Fibroblast of gingiva (primary cell): ENCODE measurements around the gene CFAP57.
"Not testable (repeated sequence)": the region's sequence is repeated elsewhere in the genome, so short reads cannot be mapped to it uniquely, and the experiment has no call there.

Experiments used
- DNase-seq: peaks from one replicate; pipeline ENCODE4 v3.0.0-alpha.2; 2011; ENCODE audit warnings: low read depth

Gene CFAP57

DNA sequence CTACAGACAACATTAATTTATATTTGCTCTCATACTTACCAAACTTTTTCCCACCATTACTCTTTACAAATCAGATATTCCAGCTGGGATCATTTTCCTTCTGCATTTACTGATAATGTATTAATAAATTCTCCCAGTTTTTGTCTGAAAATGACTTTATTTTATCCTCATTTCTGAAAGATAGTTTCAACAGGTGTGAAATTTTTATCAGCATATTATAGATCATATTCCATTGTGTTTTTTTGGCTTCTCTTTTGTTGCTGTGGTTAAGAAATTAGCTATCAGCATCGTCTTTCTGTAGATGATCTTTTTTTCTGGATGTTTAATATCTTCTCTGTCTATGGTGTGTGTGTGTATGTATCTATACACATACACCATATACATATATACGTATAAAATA, 2.7 kb downstream of the CFAP57 start:
- DNase-seq, result no peak

DNA sequence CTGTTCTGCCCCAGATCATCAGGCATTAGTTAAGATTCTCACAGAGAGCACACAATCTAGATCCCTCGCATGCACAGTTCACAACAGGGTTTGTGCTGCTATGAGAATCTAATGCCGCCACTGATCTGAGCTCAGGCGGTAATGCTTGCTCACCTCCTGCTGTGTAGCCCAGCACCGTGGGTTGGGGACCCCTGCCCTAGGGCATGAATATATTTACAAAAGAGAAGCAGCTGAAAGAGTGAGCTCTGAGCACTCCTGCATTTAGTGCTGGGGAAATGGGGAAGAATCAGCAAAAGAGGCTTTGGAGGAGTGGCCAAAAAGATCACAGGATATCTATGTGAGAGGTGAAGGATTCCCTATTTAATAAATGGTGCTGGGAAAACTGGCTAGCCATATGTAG, 5.6 kb downstream of the CFAP57 start:
- DNase-seq, result no peak

DNA sequence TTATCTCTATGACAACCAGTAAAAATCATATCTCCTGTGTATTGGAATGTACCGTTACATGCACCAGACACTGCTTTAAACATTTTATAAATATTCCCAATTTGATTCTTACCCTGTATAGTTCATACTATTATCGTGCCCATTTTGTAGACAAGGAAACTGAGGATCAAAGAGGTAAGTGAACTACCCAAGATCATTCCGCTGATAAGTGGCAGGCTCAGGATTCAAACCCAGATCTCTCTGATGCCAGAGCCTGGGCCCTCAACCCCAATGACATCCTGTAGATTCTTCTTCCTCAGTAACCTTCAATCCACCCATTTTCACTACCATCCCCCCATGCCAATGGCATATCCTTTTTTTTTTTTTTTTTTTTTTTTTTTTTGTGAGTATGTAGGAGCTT, 12.3 kb downstream of the CFAP57 start:
- no peak for DNase-seq

DNA sequence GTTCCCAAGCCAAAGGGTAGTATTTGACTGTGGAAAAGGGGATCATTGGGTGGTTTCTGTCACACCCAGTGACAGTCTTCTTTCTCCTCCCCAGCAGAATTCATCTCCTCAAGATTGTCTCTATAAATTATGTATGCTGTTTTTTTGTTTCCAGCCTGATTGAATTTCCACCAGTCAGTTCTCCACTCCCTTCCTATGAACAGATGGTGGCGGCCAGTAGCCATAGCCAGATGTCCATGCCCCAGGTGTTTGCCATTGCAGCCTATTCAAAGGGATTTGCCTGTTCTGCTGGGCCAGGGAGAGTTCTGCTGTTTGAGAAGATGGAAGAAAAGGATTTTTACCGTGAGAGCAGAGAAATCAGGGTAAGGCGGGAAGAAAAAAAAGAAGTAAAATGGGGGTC, 12.9 kb downstream of the CFAP57 start:
- no peak for DNase-seq

DNA sequence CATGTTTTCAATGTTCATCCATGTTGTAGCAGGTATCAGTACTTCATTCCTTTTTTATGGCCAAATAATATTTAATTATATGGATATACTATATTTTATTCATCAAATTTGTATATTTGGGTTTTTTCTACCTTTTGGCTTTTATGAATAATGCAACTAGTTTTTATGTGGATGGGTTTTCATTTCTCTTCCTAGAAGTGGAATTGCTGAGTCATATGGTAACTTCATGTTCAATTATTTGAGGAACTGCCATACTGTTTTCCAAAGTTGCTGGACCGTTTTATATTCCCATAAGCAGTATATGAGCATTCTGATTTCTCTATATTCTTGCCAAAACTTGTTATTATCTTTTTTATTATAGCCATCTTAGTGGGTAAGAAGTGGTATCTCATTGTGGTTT, 16.0 kb downstream of the CFAP57 start:
- DNase-seq, result no peak

DNA sequence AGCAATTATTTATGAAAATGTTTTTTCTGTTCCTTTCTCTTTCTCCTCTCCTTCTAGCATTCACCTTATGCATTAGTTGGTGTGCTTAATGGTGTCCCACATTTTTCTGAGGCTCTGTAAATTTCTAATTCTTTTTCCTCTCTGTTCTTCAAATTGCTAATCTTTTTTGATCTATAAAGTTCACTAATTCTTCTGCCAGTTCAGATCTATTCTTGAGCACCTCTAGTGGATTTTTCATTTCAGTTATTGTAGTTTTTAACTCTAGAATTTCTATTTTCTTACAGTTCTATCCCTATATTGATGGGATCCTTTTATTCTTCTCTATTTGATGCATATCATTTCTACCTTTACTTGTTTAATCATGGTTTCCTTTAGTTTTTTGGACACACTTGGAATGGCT, 22.4 kb downstream of the CFAP57 start:
- no peak for DNase-seq

DNA sequence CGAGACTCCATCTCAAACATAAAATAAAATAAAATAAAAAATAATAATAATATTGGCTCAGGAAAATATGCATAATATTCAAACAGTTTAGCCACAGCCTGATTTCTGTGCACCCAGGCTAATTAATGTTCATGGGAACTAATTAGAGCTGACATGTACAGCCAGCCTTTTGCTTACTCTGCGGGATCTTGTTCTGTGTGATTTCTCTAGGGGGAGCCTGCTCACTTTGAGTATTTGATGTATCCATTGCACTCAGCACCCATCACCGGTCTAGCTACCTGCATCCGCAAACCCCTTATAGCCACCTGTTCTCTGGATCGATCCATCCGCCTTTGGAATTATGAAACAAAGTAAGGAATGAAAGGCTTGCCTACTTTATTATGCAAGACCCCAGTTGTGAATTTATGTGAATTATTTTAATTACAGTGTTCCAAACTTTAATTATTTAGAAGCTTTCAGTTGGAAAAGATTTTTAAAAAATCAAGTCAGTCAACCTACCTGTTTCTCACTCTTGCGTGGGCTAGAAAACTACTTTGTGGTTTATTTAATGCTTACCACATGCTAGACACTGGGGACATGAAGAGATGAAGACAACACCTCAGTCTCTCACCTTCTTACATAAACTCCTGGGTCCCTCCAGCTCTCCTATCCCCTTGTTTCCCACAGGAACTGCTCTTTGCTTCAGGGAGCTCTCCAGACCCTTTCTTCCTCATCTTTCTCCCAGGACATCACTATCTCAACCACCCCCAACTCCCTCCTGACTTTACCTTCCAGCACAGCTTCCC, 25.4 kb downstream of the CFAP57 start:
- DNase-seq, result no peak

DNA sequence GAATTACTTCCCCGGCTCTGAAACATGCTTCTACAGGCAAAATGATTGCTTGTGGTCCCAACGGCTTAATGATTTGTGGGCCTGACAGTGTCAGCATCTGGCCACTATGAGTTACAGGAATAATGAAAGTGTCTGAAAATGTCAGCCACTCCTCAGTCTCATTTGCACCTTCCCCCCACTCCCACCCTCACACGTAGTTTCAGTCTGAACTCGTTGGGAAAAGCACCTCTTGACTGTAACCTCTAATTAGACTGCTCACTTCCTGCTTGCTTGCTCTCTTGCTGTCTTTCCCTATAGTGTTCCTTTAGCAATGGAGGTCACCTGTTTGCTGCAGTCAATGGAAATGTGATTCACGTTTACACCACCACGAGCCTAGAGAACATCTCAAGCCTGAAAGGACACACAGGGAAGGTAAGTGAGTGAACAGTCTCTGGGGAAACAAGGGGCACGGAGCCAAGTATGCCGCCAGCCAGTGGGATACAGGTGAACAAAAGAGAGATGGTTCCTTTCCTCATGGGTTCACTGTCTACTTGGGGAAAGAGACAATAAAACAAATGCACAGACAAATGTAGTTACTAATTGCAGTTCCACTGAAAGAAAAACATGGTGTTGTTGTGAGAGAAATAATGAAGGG, 27.1 kb downstream of the CFAP57 start:
- no peak for DNase-seq

GRCh38 chr1:43203859-43204258, 31.7 kb downstream of the CFAP57 start:
- no peak for DNase-seq

DNA sequence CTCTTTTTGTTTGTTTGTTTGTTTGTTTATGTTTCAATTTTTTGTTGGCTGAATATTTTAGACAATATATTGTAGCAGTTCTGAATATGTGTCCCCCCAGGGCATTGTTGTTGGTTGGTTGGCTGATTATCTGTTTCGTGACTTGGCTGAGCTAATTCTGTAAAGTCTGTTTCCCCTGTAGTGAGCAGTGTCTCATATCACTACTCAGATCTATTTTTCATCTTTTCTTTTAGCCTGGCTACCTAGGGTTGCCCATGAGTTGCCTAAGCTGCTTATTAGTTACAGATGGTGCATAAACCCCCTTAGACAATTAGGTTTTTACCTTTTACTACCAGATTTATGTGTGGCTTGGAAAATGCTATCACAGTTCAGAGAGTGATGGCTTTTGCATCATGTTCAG, 32.3 kb downstream of the CFAP57 start:
- no peak for DNase-seq

GRCh38 chr1:43205671-43206070, 33.5 kb downstream of the CFAP57 start:
- no peak for DNase-seq

DNA sequence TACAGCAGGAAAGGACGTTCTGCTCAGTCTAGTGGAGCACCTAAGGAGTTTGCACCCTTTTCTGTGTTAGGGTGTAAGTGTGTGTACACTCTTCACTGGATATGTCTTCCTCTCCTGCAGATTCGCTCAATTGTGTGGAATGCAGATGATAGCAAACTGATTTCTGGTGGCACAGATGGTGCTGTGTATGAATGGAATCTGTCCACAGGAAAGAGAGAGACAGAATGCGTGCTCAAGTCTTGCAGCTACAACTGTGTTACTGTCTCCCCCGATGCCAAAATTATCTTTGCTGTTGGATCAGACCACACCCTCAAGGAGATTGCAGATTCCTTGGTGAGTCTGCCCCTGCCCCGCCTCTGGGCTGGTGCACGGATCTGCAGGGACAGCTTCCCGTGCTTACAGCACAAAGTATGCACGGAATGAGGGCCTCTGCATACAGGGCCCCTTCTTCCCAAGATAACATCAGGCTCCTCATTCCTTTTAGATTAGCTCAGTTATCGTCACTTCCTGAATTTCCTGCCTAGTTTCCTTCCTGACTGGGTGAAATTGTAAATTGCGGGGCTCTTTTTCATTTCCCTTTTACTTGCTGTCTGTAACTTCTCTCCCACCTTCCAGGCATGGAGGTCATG, 34.6 kb downstream of the CFAP57 start:
- peak; percentile 89 for DNase-seq

- no peak for DNase-seq
Measured at GRCh38 chr1:43207229-43207853, 35.2 kb downstream of the CFAP57 start.

DNA sequence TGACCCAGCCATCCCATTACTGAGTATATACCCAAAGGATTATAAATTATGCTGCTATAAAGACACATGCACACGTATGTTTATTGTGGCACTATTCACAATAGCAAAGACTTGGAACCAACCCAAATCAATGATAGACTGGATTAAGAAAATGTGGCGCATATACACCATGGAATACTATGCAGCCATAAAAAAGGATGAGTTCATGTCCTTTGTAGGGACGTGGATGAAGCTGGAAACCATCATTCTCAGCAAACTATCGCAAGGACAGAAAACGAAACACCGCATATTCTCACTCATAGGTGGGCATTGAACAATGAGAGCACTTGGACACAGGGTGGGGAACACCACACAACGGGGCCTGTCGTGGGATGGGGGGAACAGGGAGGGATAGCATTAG, 36.1 kb downstream of the CFAP57 start:
- not testable (repeated sequence) for DNase-seq

DNA sequence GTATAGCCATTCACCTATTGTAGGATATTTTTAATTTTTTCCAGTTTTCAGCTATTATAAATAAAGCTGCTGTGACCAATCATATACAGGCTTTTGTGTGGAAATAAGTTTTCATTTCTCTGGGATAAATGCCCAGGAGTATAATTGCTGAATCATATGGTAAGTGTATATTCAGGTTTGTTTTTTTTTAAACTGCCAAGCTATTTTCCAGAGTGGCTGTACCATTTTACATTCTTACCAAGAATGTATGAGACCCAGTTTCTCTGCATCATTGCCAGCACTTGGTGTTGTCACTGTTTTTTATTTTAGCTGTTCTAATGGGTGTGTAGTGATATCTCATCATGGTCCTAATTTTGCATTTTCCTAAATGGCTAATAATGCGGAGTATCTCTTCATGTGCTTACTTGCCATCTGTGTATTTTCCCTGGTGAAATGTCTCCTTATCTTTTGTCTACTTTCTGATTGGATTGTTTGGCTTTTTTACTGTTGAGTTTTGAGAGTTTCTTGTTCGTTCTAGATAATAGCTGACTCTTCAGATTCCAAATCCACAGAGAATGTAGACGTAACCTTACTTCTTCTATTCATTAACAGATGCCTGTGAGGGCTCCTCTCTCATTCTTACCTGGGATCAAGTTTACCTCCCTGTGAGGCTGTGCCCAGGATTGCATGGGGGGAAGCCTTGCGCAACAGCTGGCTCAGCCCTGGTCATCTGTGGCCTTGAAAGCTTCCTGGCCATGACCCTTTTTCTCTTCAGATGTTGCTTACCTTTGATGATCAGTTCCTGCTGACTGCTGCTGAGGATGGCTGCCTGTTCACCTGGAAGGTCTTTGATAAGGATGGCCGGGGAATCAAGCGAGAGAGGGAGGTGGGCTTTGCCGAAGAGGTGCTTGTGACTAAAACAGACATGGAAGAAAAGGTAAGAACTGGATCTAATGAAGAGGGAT, 42.6 kb downstream of the CFAP57 start:
- DNase-seq, result peak; percentile 71

DNA sequence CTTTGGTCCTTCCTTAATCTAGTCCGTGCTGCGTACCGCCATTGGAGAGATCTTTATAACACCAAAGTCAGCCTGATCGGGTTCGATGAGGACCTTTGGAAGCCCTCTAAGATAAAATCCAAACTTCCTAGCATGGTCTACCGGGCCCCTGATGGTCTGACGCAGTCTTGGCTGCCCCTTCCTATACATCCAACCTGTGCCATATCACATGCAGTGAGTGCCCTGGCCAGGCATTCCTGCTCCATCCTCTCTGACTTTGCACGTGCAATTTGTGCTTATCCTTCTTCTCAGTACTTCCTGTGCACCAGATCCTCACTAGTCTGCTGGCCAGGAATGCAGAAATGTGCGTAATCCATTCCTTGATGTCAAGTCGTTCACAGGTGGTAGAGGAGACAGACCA, 45.6 kb downstream of the CFAP57 start:
- no peak for DNase-seq

DNA sequence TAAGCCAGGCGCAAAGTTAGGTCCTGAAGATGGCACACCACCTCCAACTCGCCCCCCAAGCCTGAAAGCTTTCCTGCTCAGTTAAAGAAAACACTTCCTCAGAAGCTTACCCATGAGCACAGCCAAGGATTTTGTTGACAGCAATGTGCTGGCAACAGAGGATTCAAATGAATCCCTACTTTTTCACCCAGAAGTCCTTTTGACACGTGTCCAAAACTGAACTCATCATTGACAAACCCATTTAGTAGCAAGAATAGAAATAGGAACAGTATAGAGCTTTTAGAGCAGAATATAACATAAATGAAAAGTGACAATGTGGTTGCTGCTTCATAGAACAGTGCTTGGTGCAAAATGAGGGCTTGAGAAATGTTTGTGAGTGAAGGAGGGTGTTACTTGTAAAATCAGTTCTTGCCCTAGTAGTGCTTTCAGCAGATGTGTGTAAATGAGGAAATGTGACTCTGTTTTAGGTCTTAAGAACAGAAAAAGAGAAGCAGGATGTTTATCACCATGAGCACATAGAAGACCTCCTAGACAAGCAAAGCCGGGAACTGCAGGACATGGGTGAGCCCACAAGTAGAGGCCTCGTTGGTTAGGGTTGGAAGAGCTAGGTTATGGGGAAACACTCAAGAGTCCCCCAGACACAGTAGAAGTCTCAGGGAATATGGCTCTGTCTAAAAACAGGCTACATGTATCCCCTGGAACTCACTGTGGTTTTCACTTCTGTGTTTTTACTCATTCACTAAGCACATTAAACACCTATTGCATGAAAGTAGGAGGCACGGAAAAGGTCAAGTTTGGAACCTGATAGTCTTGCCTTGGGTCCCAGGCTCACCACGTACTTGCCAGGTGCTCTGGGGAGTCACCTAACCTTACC, 49.0 kb downstream of the CFAP57 start:
- no peak for DNase-seq

GRCh38 chr1:43221797-43222196, 49.7 kb downstream of the CFAP57 start:
- no peak for DNase-seq

DNA sequence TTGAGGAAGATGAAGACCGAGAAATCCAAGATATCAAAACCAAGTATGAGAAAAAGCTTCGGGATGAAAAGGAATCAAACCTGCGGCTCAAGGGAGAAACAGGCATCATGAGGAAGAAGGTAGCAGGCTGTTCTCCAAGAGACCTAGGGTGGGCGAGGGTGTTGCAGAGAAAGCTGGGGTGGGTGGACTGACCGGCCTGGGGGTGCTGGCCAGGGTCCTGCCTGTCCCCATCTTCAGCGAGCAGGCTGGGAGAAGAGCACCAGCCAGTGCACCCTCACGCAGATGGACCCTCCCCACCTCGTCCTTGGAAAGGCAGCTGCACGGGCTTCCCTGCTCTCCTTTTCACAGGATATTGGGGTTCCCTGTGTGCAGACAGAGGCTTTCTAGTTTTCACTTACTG, 50.7 kb downstream of the CFAP57 start:
- no peak for DNase-seq

DNA sequence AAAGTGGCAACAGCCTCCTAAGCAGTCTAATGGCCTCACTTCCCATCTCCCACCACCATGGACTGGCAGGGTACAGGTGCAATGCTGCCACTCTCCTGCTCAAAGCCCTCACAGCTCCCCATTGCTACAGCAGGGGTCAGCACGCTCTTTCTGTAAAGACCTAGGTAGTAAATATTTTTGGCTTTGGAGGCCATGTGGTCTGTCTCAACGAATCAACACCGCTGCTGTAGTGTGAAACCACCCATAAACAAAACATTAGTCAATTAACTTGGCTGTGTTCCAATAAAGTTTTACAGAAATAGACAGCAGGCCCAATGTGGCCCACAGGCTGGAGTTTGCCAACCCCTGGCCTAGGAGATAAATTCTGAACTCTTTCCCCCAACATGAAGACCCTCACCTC, 53.0 kb downstream of the CFAP57 start:
- no peak for DNase-seq
